HL-60/S4 (cell line): Measurements from ENCODE around the gene SOX4.
"Not testable (repeated sequence)": the region's sequence is repeated elsewhere in the genome, so short reads cannot be mapped to it uniquely, and the experiment has no call there.

ENCODE experiments used
- in situ Hi-C: fragments of 300-500 bp; cut with MboI; formaldehyde crosslinking; loops from 2 replicates; pipeline ENCODE4 v1.14.3; 2022; ENCODE audit warnings: low sequenced_read_pairs

SOX4 gene

DNA sequence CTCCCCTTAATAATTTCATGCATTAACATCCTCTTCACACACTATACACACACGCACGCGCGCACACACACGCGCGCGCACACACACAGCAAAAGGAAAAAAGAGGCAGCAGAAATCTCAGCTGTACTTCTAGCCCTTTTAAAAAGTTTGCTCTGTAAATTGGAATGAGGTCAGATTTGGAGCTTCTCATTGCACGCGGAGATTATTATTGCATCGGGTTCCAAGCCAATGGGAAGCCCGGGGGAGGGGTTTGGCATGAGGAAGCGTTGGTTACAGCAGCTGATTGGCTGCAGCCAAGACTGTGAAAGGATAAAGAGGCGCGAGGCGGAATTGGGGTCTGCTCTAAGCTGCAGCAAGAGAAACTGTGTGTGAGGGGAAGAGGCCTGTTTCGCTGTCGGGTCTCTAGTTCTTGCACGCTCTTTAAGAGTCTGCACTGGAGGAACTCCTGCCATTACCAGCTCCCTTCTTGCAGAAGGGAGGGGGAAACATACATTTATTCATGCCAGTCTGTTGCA is at the start of gene SOX4:
TSS of gene SOX4 (plus strand) at position 340 of the 515 bp plus-strand sequence. CDS start 784 bp downstream, outside the sequence.
- in situ Hi-C loops: loop anchor here (25.0 kb wide), 1 partner anchor 1031 kb away; no protein-coding TSS in a partner anchor

DNA sequence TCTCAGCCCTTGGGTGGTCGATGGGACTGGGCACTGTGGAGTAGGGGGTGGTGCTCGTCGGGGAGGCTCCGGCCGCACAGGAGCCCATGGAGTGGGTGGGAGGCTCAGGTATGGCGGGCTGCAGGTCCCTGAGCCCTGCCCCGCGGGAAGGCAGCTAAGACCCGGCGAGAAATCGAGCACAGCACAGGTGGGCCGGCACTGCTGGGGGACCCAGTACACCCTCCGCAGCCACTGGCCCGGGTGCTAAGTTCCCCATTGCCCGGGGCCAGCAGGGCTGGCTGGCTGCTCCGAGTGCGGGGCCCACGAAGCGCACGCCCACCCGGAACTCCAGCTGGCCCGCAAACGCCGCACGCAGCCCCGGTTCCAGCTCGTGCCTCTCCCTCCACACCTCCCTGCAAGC is 41.3 kb upstream of the SOX4 start:
- in situ Hi-C loops: not testable (repeated sequence)

DNA sequence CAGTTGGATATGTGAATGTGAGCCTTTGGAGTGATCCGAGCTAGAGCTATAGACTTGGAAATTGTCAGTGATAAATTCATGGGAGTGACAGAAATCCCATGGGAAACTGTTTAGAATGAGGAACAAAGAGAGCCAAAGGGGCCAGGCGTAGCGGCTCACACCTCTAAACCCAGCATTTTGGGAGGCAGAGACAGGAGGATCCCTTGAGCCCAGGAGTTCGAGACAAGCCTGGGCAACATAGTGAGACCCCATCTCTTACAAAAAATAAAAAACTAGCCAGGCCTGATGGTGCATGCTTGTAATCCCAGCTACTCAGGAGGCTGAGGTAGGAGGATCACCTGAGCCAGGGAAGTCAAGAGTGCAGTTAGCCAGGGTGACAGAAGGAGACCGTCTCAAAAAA is 39.3 kb upstream of the SOX4 start:
- in situ Hi-C loops: no loop called here

DNA sequence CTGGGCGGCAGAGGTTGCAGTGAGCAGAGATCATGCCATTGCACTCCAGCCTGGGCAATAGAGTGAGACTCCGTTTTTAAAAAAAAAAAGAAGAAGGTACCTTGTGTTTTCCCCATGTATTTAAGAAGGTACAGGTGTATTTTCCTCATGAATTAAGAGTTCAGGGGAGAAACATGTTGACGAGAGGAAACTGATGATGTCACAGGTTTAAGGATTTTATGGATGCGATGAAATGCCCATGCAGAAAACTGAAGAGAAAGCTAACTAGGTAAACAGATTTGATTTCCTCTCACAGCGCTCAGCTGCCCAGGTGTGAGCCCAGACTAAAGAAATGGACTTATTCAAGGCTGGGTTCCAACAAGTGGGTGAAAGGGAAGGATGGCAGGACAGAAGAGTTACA is 38.4 kb upstream of the SOX4 start:
- in situ Hi-C loops: no loop called here

DNA sequence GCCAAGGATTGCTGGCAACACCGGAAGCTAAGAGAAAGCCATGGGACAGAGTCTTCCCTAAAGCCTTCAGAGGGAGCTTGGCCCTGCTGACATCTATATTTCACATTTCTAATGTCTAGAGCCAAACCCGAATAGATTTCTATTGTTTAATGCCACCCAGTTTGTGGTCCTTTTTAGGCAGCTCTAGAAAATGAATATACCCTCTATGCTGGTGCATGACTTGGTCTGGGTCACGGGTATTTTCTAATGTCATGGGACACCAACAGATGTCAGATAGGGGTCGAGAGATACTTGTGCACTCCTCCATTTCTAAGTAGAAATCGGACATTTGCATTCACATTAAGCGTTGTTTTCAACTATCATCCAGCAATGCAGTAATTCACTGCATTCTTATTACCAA is 37.0 kb upstream of the SOX4 start:
- in situ Hi-C loops: no loop called here

DNA sequence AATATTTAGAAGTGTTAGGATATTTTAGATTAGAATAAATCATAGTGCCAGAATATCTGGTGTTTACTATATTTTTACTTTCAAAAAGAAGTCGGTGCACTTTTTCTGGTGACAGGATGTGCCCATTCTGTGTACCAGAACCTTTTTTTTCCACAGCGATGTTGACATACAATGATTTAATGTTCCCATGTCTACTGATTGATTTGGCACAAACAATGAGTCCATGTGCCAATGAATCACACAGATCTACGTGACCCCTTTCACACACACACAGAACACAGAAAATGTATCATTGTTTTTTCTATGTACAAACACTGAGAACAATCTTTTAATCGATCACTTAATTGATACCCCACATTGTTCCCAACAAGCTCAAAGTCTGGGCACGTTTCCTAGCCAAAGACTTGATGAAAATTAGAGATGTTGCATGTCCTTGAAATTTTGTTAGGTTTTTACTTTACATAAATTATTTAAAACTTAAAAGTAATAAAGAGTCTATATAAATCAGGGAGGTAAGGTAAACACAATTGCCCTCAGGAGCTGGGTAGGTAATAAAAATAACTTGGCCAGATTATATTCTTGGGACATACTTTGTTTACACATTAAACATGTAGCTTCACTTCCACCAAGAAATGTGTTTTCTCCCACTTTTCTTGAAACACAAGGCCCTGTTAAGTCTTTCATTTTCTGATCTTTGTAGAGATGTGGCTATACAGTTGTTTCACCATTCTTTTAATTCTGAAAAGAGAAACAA is 36.4 kb upstream of the SOX4 start:
- in situ Hi-C loops: no loop called here

DNA sequence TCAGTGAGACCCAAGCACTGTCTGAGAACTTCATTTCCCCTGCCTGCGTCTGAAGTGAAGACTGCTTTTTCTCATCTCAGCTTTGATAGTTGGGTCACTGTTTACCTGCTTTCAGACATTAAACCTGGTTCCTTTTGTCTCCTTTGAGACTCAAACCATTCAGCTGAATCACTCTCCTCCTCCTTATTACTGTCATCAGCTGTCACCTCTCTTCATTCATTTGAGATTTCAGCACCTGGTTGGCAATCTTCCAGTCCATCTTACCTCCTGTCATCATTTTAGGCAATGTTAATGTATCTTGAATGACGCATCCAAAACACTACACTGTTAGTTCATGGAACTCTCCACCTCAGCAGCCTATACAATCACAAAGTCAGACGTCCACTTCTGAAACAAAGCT is 34.3 kb upstream of the SOX4 start:
- in situ Hi-C loops: no loop called here

DNA sequence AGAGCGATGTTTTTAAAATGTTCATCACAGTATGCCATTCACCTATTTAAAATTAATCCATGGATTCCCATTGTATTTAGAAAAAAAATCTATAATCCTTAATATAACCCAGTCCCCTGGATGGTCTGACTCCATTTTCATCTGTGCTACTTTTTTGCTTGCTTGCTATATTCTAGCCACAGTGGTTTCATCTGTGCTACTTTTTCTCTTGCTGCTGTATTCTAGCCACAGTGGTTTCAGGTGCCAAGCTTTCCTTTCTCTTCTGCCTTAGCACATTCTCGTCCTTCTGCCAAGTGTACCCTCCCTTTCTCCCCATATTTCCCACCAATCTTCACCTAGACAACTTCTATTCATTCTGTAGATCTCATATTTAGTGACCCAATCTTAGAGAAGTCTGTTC is 33.3 kb upstream of the SOX4 start:
- in situ Hi-C loops: no loop called here

DNA sequence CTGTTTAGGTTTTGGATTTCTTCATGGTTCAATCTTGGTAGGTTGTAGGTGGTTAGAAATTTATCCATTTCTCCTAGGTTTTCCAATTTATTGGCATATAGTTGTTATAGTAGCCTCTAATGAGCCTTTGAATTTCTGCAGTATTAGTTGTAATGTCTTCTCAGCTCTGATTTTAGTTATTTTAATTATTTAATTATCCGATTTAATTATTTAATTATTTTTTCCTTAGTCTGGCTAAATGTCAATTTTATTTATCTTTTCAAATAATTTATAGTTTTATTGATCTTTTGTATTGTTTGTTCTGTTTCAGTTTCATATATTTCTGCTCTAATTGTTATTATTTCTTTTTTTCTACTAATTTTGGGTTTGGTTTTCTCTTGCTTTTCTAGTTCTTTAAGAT is 28.1 kb upstream of the SOX4 start:
- in situ Hi-C loops: no loop called here

DNA sequence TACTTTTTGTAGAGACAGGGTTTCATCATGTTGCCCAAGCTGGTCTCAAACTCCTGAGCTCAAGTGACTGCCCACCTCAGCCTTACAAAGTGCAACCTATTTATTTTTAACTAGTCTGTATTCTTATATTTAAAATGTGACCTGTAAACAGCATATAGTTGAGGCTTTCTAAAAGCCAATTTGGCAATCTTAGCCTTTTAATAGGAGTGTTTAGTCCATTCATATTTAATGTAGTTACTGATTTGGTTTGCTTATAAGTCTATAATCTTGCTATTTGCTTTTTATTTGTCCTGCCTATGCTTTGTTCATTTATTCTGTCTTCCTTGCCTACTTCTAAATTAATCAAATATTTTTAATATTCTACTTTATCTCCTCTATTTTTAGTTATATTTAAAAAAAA is 15.0 kb upstream of the SOX4 start:
- in situ Hi-C loops: loop anchor here (25.0 kb wide), 1 partner anchor 1016 kb away; no protein-coding TSS in a partner anchor

DNA sequence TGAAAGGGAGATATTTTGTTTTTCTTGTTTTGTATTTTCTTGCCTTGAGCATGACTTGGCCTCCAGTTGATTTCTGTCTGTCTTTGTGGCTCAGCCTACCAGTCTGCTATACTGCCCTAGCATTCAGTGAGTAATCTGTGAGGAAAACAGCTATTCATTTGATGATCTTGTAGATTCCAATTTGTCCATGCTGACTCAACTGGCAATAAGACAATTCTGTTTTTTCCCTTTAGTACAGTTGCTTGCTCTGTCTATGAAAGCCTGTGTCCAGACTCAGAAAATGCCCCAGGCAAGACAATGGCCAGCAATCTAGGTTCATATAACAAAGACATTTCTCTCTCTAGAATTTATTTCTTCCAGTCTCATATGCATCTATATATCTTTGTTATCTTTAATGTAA is 10.9 kb upstream of the SOX4 start:
- in situ Hi-C loops: loop anchor here (25.0 kb wide), 1 partner anchor 1020 kb away; no protein-coding TSS in a partner anchor

DNA sequence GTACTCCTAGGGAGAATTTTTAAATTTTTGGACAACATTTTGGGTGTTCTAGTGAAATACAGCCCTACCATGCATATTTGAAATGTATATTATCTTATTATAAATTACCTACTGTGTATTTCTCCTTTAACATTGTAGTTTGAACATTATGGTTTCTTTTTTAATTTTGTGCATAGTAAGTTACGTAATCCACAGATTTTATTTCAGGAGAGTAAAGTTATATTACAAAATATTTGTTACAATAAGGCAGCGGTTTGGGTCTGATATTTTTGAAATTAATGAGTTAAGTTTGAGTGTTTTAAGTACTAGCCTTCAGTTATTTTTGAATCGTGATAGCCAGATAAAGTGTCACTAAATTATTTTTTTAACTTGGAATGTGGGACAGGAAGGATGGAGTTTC is 7.3 kb upstream of the SOX4 start:
- in situ Hi-C loops: loop anchor here (25.0 kb wide), 1 partner anchor 1024 kb away; no protein-coding TSS in a partner anchor

DNA sequence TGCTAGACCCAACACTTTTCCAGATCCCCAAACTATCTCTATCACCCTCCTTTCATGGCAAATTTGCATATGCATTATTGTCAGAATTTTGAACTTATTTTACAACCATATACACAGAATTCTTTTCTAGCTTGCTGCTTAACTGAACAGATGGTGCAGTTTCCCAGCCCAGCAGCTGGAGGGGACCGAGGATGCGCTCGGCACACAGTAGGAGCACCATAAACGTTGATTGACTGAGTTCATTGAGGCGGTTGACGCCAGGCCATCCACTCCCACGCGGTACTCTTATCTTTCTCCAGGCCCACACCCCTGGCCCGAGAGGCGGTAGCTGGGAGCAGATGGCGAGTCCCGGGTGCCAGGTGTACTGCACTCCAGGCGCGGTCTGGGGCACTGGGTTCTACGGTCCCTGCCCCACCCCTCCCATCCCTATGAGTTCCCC is 6.8 kb upstream of the SOX4 start:
- in situ Hi-C loops: loop anchor here (25.0 kb wide), 1 partner anchor 1024 kb away; no protein-coding TSS in a partner anchor

DNA sequence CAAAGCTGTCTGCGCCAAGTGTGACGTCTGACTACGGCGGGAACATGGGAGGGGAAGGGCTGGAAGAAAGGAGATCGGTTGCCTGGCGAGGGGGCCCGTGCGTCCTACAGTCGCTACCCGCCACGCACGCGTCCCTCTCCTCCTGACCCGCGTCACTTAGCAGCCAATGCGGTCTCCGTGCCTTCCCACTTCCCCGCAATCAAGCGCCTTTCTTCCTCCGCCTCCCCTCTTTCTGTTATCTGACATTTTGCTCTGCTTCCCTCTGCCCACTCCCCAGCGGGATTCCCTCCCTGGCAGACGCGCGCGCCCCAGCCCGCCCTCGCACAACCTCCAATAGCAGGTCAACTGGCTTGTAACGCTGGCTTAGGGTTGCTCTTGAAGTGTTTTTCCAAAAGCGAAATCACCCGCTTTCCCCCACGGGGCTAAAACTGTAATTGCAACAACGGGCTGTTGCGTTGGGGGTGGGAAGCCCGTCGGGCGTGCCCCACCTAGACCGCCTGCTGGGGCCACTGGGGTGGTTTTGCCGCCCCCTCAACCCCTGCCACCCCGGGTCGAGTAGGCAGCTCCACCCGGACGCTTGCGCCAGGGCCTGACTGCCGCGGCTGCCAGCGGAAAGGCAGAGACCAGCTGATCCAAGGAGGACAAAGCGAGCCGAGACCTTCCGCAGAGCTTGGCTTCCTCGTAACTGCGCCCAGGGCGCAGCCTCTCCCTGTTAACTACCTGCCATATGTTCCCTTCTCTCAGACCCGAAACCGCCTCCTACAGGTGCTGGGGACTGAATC is 6.2 kb upstream of the SOX4 start:
- in situ Hi-C loops: loop anchor here (25.0 kb wide), 1 partner anchor 1025 kb away; no protein-coding TSS in a partner anchor

DNA sequence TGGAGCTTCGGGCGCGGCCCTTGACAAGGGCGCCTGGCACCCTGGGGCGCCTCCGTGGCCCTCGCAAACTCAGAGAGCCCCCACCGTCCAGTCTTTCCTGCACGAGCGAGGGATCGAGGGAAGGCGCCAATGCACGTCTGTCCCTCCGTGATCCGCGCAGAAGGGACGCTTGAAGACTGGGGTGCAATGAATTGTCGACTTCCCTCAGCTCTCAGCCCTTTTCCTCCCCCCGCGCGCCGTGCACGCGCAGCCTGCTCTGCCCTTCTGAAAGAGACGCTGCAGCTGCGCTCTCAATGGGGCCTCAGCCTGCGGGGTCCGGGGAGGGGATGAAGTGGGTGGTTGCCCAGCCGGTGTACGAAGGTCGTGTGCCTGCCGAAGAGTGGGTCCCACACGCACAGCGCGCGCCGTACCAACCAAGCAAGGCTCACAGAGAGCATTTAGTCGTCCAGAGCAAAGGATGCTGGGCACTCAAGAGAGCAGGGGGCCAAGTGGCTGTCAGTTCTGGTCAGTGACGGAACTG is 5.5 kb upstream of the SOX4 start:
- in situ Hi-C loops: loop anchor here (25.0 kb wide), 1 partner anchor 1026 kb away; no protein-coding TSS in a partner anchor

DNA sequence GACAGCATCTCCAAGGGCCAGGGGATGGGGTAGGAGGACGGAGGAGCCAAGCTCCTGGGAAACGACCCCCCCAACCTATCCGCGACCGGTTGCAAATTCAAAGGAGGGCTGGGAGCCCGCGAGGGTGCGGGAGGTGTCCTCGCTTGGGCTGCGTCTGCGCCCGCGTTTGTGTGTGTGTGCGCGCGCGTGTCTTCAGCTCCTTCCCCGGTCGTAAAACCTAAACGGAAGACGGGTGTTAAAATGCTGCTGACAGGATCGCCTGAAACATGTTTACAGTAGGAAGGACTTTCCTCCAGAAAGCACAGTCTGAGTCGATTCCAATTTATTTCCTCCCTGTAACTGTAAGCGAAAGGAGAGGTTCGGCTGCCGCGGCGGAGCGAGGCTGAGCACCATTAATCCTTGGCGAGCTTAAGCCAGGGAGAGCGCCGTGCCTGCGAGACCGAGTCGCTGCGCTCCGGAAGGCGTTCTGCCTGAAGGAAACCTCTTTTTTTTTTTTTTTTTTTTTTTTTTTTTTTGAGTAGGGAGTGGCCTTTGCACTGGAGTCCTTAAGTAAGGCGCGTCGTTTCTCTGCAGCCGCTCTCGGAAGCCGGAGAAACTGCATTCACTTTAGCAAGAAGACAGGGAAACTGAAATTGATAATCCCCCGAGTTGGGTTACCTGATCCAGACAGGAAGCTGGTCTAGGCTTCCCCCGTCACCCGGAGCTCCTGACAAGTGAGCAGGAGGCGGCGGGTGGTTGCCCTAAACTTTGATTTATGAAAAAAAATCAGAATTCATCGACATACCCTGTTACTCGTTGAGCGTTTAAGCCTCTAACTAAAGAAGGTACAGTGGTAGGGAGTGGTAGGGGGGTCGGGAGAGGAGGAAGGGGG is 4.8 kb upstream of the SOX4 start:
- in situ Hi-C loops: loop anchor here (25.0 kb wide), 1 partner anchor 1026 kb away; no protein-coding TSS in a partner anchor

DNA sequence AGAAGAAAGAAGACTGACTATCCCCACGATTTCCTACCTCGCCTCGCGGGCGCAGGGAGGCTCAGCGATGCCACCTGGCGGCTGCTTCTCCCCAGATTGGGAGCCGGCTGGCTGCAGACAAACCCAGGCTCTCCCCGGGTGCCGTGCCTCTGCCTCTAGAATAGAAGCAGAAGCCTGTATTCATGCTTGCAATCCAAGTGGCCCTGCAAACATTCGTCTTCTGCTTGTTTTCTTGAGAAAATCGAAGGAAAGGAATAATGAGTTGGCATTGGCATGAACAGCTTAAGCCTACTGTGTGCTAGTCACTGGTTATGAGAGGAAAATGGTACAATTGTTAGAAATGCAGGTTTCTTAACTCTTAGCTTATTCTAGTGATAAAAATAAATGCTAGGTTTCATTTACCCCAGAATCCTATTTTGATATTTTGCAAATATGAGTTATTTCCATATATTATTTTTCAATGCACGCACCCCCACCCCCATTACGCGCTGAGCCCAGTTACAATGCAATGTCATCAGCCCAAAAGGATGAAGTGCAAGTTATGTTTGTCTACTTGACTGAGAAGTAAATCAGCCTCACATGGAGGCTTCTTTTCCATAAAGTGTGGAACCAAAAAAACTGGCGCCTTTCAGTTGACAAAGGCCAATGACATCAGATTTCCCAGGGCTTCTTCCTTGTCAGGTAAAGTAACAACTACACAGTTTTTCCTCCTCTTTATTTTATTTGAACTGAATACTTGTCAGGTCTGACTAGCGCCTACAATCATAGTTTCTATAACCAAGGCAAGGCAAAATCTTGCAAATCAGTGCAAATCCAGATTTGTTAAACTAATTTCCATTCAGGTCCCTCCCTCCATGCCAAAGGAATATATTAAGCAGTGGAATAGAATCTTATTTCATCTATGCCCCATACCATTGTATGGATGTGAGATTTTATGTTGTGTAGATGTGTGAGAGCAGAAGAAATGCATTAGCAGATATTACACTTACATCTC is 3.9 kb upstream of the SOX4 start:
- in situ Hi-C loops: loop anchor here (25.0 kb wide), 1 partner anchor 1027 kb away; no protein-coding TSS in a partner anchor

DNA sequence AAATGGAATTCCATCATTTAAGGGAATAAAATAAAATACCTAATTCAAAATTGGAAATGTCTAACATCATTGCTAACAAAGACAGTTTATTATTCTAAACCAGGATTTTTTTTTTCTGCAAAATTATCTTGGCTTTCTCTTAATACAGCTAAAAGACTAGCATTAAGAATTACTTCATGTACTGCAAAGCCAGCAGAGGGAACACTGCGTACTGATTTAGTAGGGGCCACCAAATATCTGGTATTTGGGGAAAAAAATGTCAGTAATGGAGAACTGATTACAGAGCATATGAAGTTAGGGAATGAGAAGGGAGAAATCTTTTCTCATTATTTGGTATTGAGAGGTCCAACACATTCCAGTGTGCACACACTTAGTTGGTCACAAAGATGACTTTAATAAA is 3.2 kb upstream of the SOX4 start:
- in situ Hi-C loops: loop anchor here (25.0 kb wide), 1 partner anchor 1028 kb away; no protein-coding TSS in a partner anchor

DNA sequence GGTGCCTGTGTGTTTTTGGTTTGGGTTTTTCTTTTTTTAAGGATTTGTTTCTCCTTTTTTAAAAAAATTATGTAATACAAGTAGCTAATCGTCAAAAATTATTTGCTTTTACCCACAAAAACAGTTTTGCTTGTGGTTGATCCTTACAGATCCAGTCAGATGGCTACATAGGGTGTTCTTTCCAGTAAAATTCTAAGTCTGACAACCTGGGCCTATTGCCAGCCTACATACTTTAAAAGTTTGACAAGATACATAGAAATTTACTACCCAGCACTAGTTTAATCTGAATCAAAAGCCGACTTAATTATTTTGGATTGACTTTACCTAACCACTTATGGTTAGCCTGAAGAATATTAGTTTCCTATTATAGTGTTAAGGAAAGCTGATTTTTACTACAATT is 2.1 kb upstream of the SOX4 start:
- in situ Hi-C loops: loop anchor here (25.0 kb wide), 1 partner anchor 1029 kb away; no protein-coding TSS in a partner anchor
